HG03565 (cell line): ENCODE measurements around the gene THBS2.
"Not testable (repeated sequence)": the region's sequence is repeated elsewhere in the genome, so short reads cannot be mapped to it uniquely, and the experiment has no call there.

Experiments
- ATAC-seq: cut with Tn5 transposase; IDR thresholded peaks from one replicate; pipeline ENCODE4 v1.9.1; 2021; ENCODE audit warnings: mild to moderate bottlenecking, moderate library complexity; ENCODE audit not compliant: unreplicated experiment

The THBS2 gene

DNA sequence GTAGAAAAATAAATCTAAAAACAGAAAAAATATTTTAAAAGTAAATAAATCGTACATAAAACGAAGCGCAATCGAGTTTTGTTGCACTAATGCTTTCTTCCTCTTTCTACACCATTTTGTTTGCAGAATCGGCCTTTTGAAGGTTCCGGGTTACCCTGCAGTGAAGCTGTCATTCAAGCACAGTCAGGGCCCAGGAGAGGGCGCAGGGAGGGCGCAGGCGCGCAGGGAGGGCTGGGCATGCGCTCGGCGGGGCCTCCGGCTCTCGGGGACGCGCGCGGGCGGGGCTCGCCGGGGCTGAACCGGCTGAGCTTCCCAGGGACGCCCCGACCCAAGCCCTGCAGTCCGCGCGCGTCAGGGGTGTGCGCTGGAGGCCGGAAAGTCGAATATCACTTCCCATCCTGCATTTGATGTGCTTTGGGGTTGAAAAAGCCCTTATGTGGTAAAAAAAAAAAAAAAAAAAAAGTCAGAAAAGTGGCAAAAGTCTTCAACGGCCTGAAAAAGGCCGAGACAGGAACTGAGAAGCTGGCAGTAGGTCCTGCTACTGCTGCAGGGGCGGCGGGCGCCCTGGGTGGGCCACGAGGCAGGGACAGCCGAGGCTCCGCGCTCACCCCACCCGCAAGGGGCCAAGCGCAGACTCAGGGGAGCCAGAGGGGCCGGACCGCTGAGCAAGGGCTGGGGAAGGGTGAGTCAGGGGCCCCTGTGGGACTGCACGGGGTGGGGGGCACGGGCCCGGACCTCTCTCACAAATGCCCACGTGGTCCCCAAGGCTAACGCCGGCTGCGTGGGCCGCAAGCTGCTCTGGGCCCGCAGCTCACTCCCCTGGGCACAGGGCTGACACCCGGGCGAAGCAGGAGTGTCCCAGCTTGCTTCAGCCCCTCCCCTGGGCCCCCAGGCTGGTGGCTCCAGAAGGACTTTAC lies 40.5 kb downstream of the THBS2 start:
- ATAC-seq, result peak; percentile 99

DNA sequence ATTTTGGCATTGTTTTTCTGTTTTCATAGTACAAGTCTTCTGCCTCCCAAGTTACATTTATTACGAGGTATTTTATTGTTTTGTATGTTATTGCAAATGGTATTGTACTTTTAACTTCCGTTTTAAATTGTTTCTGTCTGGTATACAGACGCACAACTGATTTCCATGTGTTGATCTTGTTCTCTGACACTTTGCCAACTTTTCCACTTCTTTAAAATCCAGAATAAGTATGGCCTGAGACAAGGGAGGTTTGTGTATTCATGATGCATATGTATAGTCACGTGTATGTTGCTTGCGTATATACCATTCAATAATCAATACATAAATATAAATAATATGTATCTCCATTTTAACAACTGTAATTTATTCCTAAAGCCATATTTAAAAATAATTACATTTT lies 41.2 kb downstream of the THBS2 start:
- ATAC-seq, result no peak

DNA sequence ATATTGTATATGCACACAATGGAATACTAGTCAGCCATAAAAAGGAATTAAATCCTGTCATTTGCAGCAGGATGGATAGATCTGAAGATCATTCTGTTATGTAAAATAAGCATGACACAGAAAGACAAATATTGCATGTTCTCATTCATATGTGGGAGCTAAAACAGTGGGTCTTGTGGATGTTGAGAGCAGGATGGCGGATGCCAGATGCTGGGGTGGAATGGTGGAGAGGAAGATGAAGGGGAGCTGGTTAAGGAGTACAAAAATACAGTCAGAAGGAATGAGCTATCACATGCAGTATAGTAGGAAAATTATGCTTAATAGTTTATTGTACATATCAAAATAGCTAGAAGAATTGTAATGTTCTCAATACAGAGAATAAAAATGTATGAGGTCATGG lies 41.8 kb downstream of the THBS2 start:
- no peak for ATAC-seq

DNA sequence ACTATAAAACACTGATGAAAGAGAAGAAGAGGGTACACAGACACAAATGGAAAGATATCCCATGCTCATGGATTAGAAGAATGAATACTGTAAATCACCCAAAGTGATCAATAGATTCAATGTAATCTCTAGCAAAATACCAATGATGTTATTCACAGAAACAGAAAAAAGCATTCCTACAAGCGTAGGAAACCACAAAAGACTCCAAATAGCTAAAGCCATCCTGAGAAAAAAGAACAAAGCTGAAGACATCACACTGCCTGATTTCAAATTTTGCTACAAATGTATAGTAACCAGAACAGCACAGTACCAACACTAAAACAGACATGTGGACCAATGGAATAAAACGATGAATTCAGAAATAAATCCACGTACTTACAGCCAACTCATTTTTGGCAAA lies 43.0 kb downstream of the THBS2 start:
- no peak for ATAC-seq

DNA sequence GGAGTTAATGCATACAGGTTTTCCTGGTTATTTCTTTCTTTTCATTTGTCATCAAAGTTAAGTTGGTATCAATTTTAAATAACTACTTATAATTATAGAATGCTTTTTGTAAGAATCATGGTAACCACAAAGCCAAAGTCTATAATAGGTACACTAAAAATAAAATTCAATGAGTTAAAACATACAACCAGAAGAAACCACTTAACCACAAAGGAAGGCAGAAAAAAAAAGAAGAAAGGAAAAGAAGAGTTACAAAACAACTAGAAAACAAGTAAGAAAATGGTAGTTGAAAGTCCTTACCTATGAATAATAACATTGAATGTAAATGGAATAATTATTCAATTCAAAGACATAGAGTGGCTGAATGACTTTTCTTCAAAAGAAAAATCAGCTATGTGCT lies 45.6 kb downstream of the THBS2 start:
- no peak for ATAC-seq

DNA sequence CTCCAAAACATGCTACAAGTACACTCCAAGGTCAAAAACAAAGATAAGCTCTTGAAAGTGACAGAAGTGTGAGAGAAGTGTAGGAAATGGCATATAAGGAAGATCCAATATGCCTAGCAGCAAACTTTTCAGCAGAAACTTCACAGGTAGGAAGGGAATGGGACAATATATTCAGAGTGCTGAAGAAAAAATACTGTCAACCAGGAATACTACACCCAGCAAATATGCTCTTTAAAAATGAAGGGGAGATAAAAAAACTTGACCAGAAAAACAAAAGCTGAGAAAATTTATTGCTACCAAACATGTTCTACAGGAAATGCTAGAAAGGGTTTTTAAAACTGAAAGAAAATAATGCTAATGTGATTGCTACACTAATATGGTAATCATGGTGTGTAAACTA lies 46.2 kb downstream of the THBS2 start:
- no peak for ATAC-seq

DNA sequence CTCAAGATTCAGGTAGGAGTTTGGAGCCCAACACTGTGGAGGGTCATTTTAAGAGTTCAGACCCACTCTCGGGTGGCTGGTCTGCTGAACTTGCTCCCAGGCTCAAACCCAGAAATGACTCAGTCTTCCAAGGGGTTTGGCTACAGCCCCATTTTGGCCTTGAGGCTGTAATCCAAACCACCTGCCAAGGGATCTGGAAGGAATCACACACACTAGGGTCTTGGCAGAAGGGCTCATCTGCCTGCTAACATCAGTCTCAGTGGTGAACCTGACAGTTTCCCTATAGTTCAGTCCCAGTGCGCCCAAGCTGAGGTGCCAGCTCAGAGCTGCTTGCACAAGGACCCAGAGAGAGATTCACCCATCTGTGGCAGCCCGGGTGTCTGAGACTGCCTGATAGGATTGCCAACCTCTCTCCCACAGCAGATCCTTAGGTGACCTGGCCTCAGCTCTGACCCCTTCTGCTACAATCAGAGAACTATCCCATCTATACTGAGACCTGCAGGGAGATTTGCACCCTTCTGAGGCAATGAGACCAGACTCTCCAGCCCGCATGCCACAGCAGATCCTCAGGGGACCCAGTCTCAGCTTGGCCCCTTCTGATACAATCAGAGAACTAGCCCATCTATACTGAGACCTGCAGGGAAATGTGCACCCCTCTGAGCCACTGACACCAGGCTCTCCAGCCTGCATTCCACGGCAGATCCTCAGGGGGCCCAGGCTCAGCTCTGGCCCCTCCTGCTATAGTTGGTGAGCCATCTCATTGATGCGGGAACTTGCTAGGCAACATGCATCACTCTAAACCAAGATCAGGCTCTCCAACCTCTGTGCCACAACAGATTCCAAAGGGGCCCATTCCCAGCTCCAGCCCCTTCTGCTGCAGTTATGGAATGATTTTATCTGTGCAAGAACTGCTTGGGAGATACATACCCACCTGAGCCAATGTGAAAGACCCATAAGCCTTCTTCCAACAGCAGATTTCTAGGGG lies 48.2 kb downstream of the THBS2 start:
- no peak for ATAC-seq

DNA sequence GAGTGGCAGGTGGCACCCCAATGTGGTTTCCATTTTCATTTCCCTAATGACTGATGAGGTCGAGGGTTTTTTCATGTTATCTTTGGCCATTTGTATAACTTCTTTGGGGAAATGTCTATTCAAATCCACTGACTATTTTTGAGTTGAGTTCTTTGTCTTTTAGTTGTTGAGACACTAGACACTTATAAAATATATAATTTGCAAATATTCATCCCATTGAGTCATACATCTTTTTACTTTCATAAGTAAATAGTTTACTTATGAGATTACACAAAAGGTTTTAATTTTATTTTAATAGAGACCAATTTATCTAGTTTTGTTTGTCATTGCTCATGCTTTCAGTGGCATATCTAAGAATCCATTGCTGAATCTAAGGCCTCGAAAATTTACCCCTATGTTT lies 49.5 kb downstream of the THBS2 start:
- no peak for ATAC-seq

DNA sequence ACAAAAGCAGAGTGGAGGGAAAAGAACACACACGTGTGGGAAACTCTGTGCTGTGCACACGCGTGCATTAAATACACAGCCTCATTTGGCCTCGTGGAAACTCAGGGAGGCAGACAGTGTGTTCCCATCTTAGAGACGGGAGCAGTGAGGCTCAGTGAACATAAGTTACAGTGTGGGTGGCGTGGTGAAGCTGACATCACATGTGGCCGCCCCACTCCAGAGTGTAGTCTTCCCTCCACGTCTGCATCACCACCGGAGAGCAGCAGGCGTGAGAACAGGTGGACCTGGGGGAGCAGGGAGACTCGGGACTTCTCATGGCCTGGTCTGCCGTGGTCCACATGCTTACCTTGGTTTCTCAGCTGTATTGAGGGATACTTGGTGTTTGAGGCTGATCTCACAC lies 51.7 kb downstream of the THBS2 start:
- no peak for ATAC-seq

DNA sequence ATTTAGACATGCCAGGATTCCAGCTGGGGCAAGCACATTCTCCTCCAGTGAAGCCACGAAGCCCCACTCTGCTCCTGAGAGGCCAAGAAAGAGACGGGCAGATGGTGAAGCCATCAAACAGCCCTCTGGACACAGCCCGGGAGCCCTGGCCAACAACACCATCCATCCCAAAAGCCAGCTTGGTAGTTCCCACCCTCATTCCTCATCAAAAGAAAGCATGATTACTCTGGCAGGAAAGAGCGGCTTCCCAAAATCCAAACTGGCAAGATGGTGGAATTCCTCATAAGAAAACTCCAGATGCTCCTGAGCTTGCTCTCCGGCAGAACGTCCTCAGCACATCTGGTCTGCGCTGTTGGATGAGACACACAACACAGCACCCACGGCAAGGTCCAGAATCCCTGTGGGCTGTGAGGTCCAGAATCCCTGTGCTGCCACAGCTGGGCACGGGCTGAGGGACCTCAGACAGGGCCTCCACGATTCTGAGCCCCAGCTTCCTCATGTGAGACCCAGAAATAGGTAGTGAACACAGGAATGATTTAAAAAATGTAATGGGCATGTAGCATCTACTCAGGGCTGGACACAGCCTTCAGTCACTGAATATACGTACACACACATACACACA lies 52.6 kb downstream of the THBS2 start:
- no peak for ATAC-seq

DNA sequence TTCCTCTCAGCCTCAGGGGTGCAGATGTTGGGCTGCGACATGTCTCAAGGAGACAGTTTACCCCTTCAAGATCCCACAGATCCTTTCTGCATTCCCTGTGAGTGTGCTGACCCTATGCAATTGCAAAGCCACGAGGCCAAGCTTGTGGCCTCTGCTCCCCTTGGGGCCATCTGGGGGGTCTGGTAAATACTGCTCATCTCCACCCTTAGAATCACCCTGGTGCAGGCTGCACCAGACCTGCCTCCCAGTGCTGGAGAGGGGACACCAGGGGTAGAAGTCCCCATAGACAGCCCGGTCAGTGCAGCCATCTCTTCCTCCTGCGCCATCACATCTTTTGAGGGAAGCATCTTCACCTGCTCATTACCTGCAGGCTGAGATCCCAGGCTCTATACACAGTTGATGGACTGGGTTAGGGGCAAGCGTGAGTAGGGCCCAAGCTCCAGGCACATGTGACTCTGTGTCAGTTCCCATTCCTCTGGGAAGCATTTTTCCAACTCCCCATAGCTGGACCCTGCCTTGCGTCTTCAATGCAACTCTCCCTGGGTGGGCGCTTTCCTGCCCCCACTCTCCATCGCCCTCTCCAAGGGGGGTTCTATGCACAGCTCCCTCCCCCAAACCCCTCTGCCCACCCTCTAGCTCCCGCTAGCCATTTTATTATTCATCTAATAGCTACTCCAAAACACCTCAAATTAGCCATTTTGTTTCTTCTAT lies 53.9 kb downstream of the THBS2 start:
- no peak for ATAC-seq

DNA sequence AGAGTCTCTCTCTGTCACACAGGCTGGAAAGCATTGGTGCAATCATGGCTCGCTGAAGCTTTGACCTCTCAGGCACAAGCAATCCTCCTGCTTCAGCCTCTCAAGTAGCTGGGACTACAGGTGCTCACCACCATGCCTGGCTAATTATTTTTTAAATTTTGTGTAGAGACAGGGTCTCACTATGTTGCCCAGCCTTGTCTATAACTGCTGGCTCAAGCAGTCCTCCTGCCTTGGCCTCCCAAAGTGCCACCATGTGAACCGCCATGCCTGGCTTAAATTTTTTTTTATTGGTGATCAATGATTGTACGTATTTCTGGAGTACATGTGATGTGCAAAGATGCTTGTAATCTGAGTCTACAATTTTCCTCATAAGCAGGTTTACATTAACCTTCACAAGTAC lies 54.8 kb downstream of the THBS2 start:
- no peak for ATAC-seq

DNA sequence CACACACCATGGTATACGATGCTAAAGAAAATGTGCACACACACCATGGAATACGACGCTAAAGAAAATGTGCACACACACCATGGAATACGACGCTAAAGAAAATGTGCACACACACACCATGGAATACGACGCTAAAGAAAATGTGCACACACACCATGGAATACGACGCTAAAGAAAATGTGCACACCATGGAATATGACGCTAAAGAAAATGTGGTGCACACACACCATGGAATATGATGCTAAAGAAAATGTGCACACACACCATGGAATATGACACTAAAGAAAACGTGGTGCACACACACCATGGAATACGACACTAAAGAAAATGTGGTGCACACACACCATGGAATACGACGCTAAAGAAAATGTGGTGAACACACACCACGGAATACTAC lies 55.7 kb downstream of the THBS2 start:
- ATAC-seq, result not testable (repeated sequence)

DNA sequence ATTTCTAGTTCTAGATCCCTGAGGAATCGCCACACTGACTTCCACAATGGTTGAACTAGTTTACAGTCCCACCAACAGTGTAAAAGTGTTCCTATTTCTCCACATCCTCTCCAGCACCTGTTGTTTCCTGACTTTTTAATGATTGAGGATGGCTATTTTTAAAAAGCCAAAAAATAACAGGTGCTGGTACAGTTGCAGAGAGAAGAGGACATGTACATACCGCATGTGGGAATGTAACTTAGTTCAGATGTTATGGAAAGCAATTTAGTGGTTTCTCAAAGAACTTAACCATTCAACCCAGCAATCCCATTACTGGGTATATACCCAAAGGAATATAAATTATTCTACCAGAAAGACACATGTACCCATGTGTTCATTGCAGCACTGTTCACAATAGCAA lies 57.4 kb downstream of the THBS2 start:
- ATAC-seq, result not testable (repeated sequence)

DNA sequence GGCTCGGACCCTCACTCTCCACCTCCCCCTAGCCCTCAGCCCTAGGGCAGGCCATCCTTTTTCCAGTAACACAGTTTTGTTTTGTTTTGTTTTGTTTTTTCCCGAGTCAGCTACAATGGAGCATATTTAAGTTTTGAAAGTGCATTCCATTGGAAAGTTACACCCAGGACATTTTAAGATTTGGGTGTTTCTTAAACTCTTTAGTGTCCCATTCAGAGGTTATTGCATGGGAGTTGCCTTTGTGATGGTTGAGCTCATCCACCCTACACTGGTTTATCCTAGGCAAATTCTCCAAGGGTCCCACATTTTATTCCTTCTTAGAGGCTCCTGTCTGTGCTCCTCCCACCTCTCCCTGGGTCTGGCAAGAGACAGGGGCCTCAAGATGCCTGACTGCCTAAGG lies 58.9 kb downstream of the THBS2 start:
- no peak for ATAC-seq

DNA sequence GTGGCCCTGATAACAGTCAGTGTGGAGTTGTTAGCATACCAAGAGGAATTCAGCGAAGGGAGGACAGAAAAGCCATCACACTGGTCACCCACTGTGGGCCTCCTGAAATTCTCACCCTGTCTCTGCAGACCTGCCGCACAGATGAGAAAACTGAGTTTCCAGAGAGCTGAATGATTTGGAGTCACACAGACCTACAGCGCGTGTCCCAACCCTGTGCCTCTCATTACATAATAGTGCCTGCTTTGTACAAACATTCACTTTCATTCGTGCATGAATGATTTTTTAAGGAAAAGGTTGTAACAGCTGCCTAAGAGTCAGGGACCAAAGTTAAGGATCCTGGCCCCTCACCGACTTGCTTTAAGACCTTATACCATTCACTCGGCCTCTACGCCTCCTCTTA lies 62.7 kb downstream of the THBS2 start:
- ATAC-seq, result no peak

DNA sequence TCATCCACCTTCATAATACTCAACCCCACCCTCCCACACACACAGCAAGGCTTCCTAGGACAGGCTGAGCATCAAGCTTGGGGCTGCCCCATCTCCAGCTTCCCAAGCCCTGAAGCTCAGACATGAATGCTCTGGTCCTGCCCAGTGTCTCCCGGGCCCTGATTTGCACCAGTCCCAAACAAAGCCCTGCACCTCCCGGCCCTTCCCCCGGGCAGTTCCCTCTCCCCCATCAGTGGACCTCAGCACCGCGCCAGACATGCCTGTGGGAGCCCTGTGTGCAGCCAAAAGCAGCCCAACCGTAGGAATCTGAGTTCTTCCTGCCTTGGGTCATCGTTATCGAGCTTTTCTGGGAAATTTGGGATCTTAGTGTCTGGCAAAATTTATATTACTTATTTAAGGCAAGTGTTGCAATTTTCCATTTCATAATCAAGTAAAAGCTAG lies 63.5 kb downstream of the THBS2 start:
- ATAC-seq, result no peak

DNA sequence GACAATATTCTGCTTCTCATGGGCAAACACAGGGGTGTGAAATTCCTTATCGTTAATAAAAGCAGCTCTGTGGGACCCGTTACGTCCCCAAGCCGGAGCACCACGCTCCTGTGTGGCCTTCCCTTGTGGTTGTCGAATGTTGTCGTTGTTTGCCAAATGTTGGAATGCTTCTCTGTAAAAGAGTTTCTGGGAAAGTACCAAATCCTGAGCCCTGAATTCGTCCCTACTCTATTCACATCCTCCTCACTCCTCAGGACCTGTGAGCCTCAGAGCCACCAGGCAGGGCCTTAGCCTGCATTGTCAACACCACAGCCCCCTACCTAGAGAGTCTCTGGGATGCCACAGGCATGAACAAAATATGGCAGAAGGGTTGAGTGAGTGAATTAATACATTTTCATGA lies 64.0 kb downstream of the THBS2 start:
- ATAC-seq, result no peak

DNA sequence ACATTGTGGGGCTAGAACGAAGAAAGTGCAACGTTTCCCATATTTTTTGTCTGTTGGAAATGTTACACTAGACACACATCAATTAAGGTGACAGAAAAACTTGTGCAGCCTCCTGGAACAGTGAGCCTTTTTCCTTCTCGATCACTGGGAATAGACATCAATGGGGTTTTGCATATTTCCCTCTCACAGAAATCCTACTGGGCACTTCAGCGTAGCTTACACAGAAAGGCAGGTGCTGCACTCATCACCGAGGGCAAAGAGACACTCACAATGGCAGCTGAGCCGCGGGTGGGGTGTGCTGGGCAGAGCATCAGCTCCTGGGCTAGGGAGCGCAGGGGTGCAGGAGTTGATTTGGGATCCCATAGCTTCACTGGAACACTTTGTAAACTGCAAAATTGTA lies 64.5 kb downstream of the THBS2 start:
- no peak for ATAC-seq

DNA sequence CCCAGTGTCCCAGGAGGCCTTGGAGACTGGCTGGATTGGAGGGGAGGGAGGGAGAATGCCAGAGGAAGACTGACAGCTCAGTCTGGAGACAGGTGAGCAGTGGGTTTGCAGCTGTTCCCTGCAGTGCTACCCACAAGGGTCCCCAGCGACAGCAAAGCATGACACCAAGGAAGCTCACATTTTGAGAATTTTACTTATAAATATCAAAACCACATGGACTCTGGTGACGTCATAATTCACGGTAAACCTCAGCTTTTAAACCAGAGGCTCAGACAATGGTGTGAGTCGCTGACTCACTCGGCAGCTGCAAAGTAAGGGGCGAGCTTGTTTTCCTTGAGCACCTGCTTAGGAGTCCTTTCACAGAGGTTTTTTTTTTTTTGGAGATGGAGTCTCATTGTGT lies 65.2 kb downstream of the THBS2 start:
- ATAC-seq, result no peak

DNA sequence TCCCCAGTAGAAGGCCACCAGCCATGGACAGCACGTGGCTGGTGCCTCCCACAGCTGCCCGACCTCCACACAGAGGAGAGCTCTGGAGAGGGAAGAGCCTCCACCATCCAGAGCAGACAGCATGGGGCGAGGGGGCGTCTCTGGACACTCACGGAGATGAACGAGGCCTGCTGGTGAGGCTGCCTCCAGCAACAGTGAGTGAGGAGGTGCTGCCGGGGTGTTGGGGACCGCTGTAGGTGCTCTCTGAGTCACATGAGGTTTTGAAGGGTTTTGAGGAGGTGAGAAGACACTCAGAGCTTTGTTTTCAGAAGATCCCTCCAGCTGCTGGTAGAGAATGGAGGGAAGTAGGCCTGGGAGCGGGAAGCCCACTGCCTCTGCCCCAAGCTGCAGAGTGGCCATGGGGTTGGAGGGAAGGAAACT lies 65.6 kb downstream of the THBS2 start:
- no peak for ATAC-seq
